BLaER1 (cell line): Measurements from ENCODE around the gene EPB41L5.

ENCODE experiments used
- H3K27ac ChIP-seq: shearing (Covaris generic); formaldehyde crosslinking; 2 replicates; pipeline ENCODE4 v1.8.1; 2022
- H3K27me3 ChIP-seq: shearing (Covaris generic); formaldehyde crosslinking; 2 replicates; pipeline ENCODE4 v1.8.1; 2022
- H3K36me3 ChIP-seq: shearing (Covaris generic); formaldehyde crosslinking; 2 replicates; pipeline ENCODE4 v1.8.1; 2022
- H3K4me1 ChIP-seq: shearing (Covaris generic); formaldehyde crosslinking; 2 replicates; pipeline ENCODE4 v1.8.1; 2022
- H3K4me2 ChIP-seq: shearing (Covaris generic); formaldehyde crosslinking; 2 replicates; pipeline ENCODE4 v1.8.1; 2022
- H3K4me3 ChIP-seq: shearing (Covaris generic); formaldehyde crosslinking; 2 replicates; pipeline ENCODE4 v1.8.1; 2022
- H3K9ac ChIP-seq: shearing (Covaris generic); formaldehyde crosslinking; 2 replicates; pipeline ENCODE4 v1.8.1; 2022
- H3K9me3 ChIP-seq: shearing (Covaris generic); formaldehyde crosslinking; 2 replicates; pipeline ENCODE4 v1.8.1; 2022
- H4K20me1 ChIP-seq: shearing (Covaris generic); formaldehyde crosslinking; 2 replicates; pipeline ENCODE4 v1.8.1; 2022
- Cebpa-rat ChIP-seq: shearing (Covaris generic); IDR thresholded peaks from 2 replicates; pipeline ENCODE4 v1.8.1; 2022

The EPB41L5 gene

DNA sequence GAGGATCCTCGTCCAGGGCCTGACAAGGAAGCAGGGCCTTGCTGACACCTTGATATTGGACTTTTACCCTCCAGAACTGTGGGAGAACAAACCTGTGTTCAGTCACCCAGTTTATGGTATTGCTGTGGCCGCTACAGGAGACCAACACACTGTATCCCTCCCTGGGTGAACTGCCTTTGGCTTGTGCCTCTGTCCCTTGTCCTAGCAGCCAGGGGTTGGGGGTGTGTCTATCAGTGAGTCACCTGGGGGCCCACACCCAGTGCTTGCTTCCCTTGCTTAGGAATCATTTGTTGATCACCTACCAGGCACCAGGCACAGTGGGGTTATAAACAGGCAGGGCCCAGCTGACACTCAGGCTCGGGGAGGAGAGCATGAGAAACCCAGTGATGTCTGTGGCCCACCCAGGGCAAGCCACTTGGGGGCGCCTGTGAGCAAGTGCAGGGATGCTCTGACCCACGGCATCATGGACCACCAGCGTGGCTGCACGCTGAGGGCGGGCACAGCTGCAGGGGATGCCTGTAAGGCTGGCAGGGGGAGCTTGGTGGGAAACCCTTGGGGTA lies 193.2 kb downstream of the EPB41L5 start:
- peaks cover 5% of the 10 kb centered on the region; the same call in 1 of the 2 replicates for H4K20me1 ChIP-seq
- H3K4me3 ChIP-seq, result no peak overlapping the region
- H3K9me3 ChIP-seq, result no peaks in the 10 kb centered on the region

DNA sequence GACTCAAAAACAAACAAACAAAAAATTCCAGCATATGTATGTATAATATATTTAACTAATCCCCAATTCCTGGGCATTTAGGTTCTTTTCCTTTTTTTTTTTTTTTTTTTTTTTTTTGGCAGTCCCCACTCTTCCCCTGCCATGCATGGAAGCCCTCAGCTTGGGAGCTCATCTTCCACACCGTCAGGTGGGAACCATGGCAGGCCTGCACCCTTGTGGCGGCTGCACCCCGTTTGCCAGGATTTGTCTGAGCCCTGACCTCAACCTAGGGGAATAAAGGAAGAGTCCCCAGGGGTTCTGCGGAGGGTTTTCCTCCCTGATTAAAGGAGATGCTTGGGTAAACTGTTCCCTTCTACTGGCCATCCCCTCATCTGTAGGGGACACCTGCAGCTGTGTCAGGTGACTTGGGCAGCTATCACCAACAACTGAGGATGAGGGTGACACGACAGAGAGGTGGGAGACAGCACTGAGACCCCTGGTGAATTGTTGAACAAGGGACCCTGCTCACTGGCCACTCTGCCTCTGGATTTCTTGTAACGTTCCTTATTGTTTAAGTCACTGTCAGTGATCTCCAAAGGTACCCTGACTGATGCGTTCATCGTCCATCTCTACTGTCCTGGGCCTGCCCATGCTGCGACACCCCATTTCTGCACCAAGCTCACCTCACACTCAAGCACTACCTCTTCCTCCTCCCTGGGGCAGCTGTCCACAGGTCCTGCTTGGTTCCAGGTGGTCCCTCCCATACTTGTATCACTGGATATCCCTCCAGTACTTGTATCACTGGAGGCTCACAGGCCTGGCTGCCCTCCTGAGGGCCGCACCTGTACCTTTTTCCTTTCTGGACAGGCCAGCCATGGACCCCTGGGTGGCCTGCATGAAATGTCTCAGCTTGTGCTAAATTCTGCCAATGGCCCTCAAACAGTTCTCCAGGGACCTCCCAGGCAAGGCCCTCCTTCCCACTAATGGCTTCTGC lies 195.8 kb downstream of the EPB41L5 start:
- no peaks in the 10 kb centered on the region for H3K27me3 ChIP-seq
- H3K4me3 ChIP-seq, result no peak overlapping the region
- no peak overlapping the region for H3K9ac ChIP-seq
- H4K20me1 ChIP-seq, result peaks cover 5% of the 10 kb centered on the region; the same call in 1 of the 2 replicates
- peaks cover 49% of the 10 kb centered on the region for H3K4me1 ChIP-seq
- H3K27ac ChIP-seq, result no peak overlapping the region
- no peaks in the 10 kb centered on the region for H3K9me3 ChIP-seq
- no peak for TF ChIP-seq Cebpa-rat
- no peaks in the 10 kb centered on the region for H3K36me3 ChIP-seq
- H3K4me2 ChIP-seq, result peak overlapping the region; percentile 46

More for the DNA sequence above, 193.2 kb downstream of the EPB41L5 start:
- Histone ChIP-seq H3K9ac (no peak overlapping the region), H3K4me2 (no peak overlapping the region), H3K27me3 (no peaks in the 10 kb centered on the region), H3K36me3 (no peaks in the 10 kb centered on the region), H3K4me1 (peaks cover 63% of the 10 kb centered on the region), H3K27ac (no peak overlapping the region)
- TF ChIP-seq Cebpa-rat, result no peak

DNA sequence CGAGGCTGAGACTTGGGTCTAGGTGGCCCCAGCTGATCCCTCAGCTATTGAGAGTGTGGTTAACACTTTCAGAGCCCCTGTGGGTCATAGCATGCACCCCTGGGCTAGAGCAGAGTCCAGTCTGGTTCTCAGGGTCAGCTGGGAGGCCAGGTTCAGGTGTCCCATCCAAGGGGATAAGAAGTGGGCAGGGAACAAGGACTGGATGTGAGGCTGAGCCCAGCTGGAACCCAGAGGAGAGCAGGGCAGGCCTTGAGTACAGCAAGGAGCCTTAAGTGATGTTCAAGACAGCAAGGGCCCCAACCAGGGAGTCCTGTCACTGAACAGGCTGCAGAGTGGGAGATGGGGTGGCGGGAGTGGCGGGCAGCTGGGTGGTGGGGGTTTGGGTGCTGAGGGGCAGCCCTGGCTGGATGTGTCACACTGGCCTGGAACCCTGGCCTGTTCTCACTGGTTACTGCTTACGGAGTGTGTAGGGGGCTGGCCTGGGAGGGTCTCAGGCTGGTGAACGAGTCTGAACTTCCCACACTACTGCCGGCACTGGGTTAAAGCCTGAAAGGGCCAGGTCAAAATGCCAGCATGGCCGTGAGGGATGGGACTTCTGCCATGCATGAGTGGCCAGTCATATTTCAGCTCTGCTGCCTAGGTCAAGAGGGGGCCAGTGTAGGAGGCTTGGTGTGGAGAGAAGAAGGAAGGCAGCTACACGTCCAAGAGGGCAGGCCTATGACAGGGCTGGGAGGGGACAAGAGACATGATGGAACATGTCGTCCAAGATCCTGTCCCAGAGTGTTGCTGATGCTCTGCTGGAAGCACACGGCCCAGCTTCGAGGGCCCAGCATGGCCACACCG lies 196.8 kb downstream of the EPB41L5 start:
- Histone ChIP-seq H3K9ac (no peak overlapping the region), H3K27me3 (no peaks in the 10 kb centered on the region), H3K27ac (0 out of 2 replicates have a peak overlapping the region, but pooled peaks have one; percentile 2), H3K4me1 (peaks cover 39% of the 10 kb centered on the region), H3K4me2 (peak overlapping the region; percentile 46), H3K9me3 (no peaks in the 10 kb centered on the region), H3K4me3 (no peak overlapping the region), H3K36me3 (no peaks in the 10 kb centered on the region), H4K20me1 (peaks cover 5% of the 10 kb centered on the region; the same call in 1 of the 2 replicates)
- TF ChIP-seq Cebpa-rat, result no peak

DNA sequence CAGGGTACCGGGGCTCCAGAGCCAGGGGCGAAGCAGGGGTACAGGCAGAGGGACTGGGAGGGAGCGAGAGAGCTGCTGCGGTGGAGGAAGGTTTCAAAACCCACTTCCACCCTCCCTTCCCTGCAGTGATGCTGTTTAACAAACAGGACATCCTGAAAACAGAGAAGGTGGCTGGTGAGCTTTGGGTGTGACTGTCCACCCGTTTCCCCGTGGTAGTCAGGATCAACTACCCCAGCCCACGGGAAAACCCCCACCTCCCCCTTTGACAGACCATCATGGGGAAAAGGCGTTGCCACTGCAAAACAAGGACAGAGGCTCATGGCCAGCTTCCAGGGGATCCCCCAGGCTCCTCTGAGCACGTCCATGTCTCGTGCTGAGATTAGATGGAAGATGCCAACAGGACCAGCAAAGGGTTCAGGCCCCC lies 197.4 kb downstream of the EPB41L5 start:
- H3K36me3 ChIP-seq, result no peaks in the 10 kb centered on the region
- TF ChIP-seq Cebpa-rat, result no peak
- H3K4me2 ChIP-seq, result peak overlapping the region; percentile 16; the same call in 1 of the 2 replicates
- H3K9ac ChIP-seq, result no peak overlapping the region
- H3K27ac ChIP-seq, result 0 out of 2 replicates have a peak overlapping the region, but pooled peaks have one; percentile 2
- H3K27me3 ChIP-seq, result no peaks in the 10 kb centered on the region
- peaks cover 38% of the 10 kb centered on the region for H3K4me1 ChIP-seq
- H4K20me1 ChIP-seq, result peaks cover 5% of the 10 kb centered on the region; the same call in 1 of the 2 replicates
- H3K4me3 ChIP-seq, result no peak overlapping the region
- H3K9me3 ChIP-seq, result 0 out of 2 replicates have a peak, but pooled peaks cover under 1% of the 10 kb centered on the region

DNA sequence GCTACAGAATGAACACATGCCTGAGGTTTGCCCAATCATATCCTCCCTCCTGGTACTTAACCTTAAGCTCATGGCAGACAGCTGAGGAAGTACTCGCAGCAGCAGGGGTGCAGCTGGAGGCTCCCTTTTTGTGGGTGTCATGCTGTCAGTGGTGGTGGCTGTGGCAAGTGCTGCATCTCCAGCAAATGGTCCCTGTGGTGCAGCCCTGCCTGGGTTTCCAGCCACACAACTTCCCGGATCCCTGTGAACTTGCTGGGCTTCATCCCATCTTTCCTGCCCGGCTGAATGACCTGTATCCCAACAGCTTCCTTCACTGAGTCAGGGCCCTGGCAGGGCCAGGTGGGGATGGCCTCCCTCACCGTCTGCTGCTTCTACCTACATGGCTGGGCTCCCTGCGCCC lies 205.3 kb downstream of the EPB41L5 start:
- no peak overlapping the region for H3K9ac ChIP-seq
- no peaks in the 10 kb centered on the region for H3K27me3 ChIP-seq
- peaks cover 26% of the 10 kb centered on the region for H3K4me1 ChIP-seq
- H3K9me3 ChIP-seq, result peaks cover 67% of the 10 kb centered on the region
- peaks cover 59% of the 10 kb centered on the region for H3K36me3 ChIP-seq
- peaks cover 18% of the 10 kb centered on the region; the same call in 1 of the 2 replicates for H4K20me1 ChIP-seq
- H3K4me2 ChIP-seq, result no peak overlapping the region
- no peak overlapping the region for H3K4me3 ChIP-seq
- no peak overlapping the region for H3K27ac ChIP-seq
- TF ChIP-seq Cebpa-rat, result no peak

DNA sequence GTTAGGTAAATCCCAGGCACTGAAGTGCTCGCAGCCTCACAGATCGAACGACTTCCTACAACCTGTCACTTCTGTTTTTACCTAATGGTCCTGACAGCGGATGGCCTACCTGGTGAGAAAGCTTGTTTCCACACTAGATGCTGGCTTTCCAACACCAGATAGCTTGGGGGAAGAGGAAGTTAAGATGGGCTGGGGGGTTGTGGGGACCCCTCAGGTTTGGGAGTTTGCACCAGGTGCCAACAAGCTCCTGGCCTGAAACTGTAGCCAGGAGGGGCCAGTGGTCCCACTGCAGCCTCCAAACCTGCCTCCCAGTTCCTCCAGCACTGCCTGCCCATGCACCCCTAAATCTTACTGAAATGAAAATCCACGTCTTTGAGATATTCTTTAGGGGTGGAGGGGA lies 206.4 kb downstream of the EPB41L5 start:
- no peak for TF ChIP-seq Cebpa-rat
- Histone ChIP-seq H3K27ac (no peak overlapping the region), H3K9ac (no peak overlapping the region), H3K9me3 (peaks cover 67% of the 10 kb centered on the region), H3K4me3 (no peak overlapping the region), H3K27me3 (no peaks in the 10 kb centered on the region), H3K36me3 (peaks cover 59% of the 10 kb centered on the region), H3K4me2 (no peak overlapping the region), H3K4me1 (peaks cover 34% of the 10 kb centered on the region), H4K20me1 (peaks cover 18% of the 10 kb centered on the region; the same call in 1 of the 2 replicates)

DNA sequence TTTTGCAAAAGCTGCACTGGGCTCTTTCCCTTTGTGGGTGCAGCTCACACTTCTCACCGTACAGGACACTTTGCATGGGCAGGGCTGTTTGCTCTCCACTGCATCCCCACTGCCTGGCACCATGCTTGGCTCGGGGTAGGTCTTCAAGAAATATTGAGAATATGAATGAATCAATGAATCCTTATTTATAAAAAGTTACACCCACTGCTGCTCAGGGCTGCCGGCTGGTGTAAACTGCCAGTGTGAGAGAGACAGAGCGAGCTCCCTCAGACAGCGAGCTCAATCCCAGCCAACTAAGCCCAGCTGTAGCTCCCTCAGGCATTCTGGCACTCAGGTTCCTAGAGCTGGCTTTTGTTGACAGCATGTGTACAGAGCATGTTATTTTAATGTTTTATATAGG lies 206.9 kb downstream of the EPB41L5 start:
- H3K4me1 ChIP-seq, result peaks cover 37% of the 10 kb centered on the region
- H3K36me3 ChIP-seq, result peaks cover 59% of the 10 kb centered on the region
- TF ChIP-seq Cebpa-rat, result no peak
- no peak overlapping the region for H3K9ac ChIP-seq
- no peak overlapping the region for H3K4me2 ChIP-seq
- no peaks in the 10 kb centered on the region for H3K27me3 ChIP-seq
- peaks cover 67% of the 10 kb centered on the region for H3K9me3 ChIP-seq
- no peak overlapping the region for H3K27ac ChIP-seq
- no peak overlapping the region for H3K4me3 ChIP-seq
- peaks cover 18% of the 10 kb centered on the region; the same call in 1 of the 2 replicates for H4K20me1 ChIP-seq

DNA sequence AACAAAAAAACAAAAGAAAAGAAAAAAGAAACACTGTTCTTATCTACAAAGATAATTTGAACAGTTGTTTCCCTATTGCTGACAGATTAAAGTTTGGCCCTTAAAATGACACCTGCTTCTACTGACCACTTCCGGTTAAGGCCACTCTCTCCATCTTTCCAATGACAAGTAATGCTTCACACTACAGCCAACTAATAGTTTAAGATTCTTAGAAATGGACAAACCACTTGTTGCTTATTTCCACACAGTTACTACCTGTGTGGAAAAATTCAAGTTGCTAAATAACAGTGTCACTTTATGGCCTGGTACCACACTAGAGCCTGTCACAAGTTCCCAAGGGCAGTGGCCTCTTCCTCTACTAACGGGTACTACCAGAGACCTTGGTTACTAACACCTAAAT lies 207.9 kb downstream of the EPB41L5 start:
- Histone ChIP-seq H3K4me3 (no peak overlapping the region), H3K4me2 (peak overlapping the region; percentile 99), H3K27me3 (no peaks in the 10 kb centered on the region), H4K20me1 (peaks cover 18% of the 10 kb centered on the region; the same call in 1 of the 2 replicates), H3K9me3 (peaks cover 61% of the 10 kb centered on the region), H3K36me3 (peaks cover 59% of the 10 kb centered on the region), H3K9ac (no peak overlapping the region), H3K4me1 (peaks cover 44% of the 10 kb centered on the region), H3K27ac (no peak overlapping the region)
- no peak for TF ChIP-seq Cebpa-rat

DNA sequence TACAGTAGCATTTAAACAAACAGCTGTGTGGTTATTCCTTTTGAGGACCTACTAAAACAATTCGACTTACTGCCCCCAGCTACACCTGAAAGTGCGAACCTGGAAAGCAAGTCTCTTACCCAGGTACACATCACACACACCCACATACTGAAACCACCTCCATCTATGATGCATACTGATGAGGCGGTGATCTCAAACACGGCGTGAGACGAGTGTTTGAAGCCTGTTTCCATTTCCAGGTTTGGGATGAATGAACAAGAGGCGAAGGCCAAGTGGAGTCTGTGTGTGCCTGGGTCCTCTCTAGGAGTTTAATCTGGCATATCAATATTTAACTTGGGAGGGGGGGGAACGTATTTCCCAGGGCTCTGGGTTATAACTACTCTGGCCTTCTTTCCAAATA lies 208.7 kb downstream of the EPB41L5 start:
- TF ChIP-seq Cebpa-rat, result no peak
- peak overlapping the region; percentile 99 for H3K4me2 ChIP-seq
- H3K4me1 ChIP-seq, result peaks cover 52% of the 10 kb centered on the region
- peaks cover 53% of the 10 kb centered on the region for H3K36me3 ChIP-seq
- peaks cover 53% of the 10 kb centered on the region for H3K9me3 ChIP-seq
- H4K20me1 ChIP-seq, result peaks cover 18% of the 10 kb centered on the region; the same call in 1 of the 2 replicates
- H3K4me3 ChIP-seq, result peak overlapping the region; percentile 77; the same call in 1 of the 2 replicates
- no peak overlapping the region for H3K9ac ChIP-seq
- no peaks in the 10 kb centered on the region for H3K27me3 ChIP-seq
- no peak overlapping the region for H3K27ac ChIP-seq
